OCI-LY1 (cell line): ENCODE results near the gene ADCY4.
A peak's percentile ranks its signal among the peaks of the same experiment; 100 is the strongest.

Source experiments
- EZH2 ChIP-seq: fragments of 200-600 bp; sonication (generic), shearing (Covaris generic); IDR thresholded peaks from 2 replicates; pipeline ENCODE4 v1.8.0; 2017; ENCODE audit warnings: borderline replicate concordance, mixed run types, mild to moderate bottlenecking, antibody characterized with exemption, low read length, moderate library complexity, mixed read lengths
- TF ChIP-seq, protein P1 (sequence below): fragments of 200-600 bp; sonication (generic), shearing (Covaris generic); IDR thresholded peaks from 2 replicates; pipeline ENCODE4 v1.5.1; 2017; ENCODE audit warnings: mild to moderate bottlenecking, antibody characterized with exemption, low read length, moderate library complexity, mixed read lengths

DNA sequence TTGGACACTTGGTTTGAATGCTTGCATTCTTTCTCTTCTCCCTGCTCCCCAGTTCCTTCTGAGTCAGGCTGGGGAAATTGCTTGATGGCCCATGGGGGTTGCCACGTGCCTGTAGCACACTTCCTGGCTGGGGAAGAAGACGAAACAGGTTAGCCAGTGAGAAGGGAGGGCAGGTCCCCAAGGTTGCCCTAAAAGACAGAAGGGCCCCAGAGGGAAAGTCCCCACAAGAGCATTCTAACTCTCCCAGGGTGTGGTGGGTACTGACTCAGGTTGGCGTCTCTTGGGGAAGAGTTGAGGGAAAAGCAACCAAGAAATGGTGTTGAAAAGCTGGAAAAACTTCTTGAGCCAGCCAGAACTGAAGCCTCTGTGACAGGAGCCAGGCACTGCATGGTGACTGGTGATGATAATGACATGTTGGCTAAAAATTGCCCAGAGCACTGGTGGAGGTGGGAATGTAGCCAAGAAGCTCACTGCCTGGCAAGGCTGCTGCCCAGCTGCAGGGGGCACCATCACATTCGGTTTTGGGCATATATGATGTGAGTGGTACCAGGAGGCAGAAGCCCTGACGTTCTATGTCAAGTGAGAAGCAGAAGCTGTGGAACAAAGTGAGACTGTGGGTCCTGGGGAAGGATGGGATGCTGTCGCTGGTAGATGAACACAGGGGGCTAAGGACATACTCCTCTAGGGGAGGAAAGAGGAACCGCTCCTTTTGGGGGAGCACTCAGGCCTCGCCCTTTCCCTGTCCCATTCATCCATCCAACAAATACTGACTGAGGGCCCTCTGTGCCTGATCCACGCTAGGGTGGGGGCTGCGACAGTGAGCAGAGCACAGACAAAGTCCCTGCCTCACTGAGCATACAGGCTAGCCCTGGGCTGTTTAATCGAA lies 55.3 kb downstream of the ADCY4 start:
- TF ChIP-seq, protein P1, sequence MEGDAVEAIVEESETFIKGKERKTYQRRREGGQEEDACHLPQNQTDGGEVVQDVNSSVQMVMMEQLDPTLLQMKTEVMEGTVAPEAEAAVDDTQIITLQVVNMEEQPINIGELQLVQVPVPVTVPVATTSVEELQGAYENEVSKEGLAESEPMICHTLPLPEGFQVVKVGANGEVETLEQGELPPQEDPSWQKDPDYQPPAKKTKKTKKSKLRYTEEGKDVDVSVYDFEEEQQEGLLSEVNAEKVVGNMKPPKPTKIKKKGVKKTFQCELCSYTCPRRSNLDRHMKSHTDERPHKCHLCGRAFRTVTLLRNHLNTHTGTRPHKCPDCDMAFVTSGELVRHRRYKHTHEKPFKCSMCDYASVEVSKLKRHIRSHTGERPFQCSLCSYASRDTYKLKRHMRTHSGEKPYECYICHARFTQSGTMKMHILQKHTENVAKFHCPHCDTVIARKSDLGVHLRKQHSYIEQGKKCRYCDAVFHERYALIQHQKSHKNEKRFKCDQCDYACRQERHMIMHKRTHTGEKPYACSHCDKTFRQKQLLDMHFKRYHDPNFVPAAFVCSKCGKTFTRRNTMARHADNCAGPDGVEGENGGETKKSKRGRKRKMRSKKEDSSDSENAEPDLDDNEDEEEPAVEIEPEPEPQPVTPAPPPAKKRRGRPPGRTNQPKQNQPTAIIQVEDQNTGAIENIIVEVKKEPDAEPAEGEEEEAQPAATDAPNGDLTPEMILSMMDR = peak; percentile 67
- no peak for TF ChIP-seq EZH2
